Osteocyte (in vitro differentiated cells): ENCODE data around the gene CT47C1. TPM values are rescaled to one million over a fixed set of nuclear protein-coding genes. Genes with fewer than 3 reads are reported as not detected.
A peak's percentile ranks its signal among the peaks of the same experiment; 100 is the strongest.

ENCODE experiments used
- DNase-seq: peaks from one replicate; pipeline ENCODE4 v3.0.0; 2021; ENCODE audit warnings: mixed read lengths; ENCODE audit not compliant: unreplicated experiment; ENCODE audit errors: extremely low spot score
- H3K27ac Mint-ChIP-seq: one replicate; pipeline ENCODE4 v1.8.0; 2021; ENCODE audit warnings: mild to moderate bottlenecking, mixed read lengths; ENCODE audit not compliant: unreplicated experiment
- H3K27me3 Mint-ChIP-seq: one replicate; pipeline ENCODE4 v1.8.0; 2021; ENCODE audit warnings: mixed read lengths; ENCODE audit not compliant: unreplicated experiment
- H3K36me3 Mint-ChIP-seq: one replicate; pipeline ENCODE4 v1.8.0; 2021; ENCODE audit warnings: mixed read lengths; ENCODE audit not compliant: unreplicated experiment
- H3K4me1 Mint-ChIP-seq: one replicate; pipeline ENCODE4 v1.8.0; 2021; ENCODE audit warnings: mixed read lengths; ENCODE audit not compliant: unreplicated experiment
- H3K4me3 Mint-ChIP-seq: one replicate; pipeline ENCODE4 v1.8.0; 2021; ENCODE audit warnings: mild to moderate bottlenecking, moderate library complexity, mixed read lengths; ENCODE audit not compliant: unreplicated experiment
- H3K9me3 Mint-ChIP-seq: one replicate; pipeline ENCODE4 v1.8.0; 2021; ENCODE audit warnings: mixed read lengths; ENCODE audit not compliant: unreplicated experiment
- total RNA-seq: library from RNA; stranded (reverse); gene quantifications from 2 replicates; pipeline ENCODE4 v1.2.1, GENCODE V29; 2021
- TF ChIP-seq, protein P1 (sequence below): fragments of 200-600 bp; sonication (generic); IDR thresholded peaks from 2 replicates; pipeline ENCODE4 v1.5.0; 2021; ENCODE audit warnings: antibody characterized with exemption, mild to moderate bottlenecking, moderate library complexity

CT47C1 gene
- total RNA-seq, 1 donor from 2014 or later: not detected

DNA sequence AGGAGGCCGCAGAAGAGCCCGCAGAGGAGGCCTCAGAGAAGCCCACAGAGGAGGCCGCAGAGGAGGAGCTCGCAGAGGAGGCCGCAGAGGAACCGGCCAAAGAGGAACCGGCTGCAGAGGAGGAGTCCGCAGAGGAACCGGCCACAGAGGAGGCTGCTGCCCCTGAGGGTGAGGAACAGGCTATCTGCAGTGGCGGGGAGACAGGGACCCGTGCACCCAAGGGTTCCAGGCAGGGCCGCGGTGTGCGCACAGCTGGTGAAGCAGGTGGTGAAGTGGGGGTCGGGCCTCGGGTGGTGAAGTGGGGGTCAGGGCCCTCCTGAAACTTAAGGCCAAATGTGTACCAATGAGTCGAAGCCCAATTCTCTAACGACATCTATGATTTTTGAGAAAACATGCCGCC lies 1.1 kb downstream of the CT47C1 start:
- Mint-ChIP-seq H3K4me3 (no peak overlapping the region), H3K27me3 (no peaks in the 10 kb centered on the region), H3K27ac (no peak overlapping the region), H3K4me1 (no peaks in the 10 kb centered on the region), H3K9me3 (peaks cover 6% of the 10 kb centered on the region), H3K36me3 (no peaks in the 10 kb centered on the region)
- peak; percentile 79 for DNase-seq
- TF ChIP-seq, protein P1, sequence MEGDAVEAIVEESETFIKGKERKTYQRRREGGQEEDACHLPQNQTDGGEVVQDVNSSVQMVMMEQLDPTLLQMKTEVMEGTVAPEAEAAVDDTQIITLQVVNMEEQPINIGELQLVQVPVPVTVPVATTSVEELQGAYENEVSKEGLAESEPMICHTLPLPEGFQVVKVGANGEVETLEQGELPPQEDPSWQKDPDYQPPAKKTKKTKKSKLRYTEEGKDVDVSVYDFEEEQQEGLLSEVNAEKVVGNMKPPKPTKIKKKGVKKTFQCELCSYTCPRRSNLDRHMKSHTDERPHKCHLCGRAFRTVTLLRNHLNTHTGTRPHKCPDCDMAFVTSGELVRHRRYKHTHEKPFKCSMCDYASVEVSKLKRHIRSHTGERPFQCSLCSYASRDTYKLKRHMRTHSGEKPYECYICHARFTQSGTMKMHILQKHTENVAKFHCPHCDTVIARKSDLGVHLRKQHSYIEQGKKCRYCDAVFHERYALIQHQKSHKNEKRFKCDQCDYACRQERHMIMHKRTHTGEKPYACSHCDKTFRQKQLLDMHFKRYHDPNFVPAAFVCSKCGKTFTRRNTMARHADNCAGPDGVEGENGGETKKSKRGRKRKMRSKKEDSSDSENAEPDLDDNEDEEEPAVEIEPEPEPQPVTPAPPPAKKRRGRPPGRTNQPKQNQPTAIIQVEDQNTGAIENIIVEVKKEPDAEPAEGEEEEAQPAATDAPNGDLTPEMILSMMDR: no peak

DNA sequence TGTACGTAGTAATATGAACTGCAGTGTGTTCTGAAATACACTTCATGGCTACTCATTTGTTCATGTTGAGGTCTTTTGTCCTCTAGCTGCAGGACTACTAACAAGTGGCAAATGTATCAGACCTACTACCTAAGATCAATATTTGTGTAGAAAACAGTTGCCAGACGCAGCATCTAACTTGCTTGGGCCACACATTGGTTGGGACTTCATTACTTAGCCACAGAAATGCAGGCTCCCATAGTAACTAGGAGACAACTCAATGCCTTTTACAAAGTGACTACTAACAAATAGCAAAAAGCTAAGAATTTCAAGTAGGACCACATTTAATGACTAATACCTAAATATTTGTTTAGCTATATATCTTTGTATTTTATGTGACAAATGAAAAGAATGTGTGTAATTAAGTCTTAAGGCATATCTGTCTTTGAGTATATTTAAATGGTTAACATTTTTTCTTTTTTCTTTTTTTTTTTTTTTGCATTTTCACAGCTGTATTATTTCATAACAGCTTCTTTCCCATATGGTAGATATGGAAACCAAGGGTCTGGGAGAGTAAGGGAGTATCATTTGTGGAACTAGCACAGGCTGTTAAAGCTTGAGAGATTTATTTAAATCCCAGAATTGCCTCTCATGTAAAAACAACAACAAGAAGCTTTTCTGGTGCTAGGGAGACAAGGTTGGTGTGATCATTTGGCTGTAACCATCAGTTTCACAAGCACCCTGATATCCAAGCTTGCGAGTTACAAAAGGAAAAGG lies 2.7 kb downstream of the CT47C1 start:
- DNase-seq: no peak
- H3K9me3 Mint-ChIP-seq: peaks cover 9% of the 10 kb centered on the region
- H3K27ac Mint-ChIP-seq: no peak overlapping the region
- H3K4me1 Mint-ChIP-seq: no peaks in the 10 kb centered on the region
- H3K27me3 Mint-ChIP-seq: peaks cover 2% of the 10 kb centered on the region
- TF ChIP-seq, protein P1: no peak
- H3K4me3 Mint-ChIP-seq: no peak overlapping the region
- H3K36me3 Mint-ChIP-seq: no peaks in the 10 kb centered on the region

- Mint-ChIP-seq H3K27me3 (peaks cover 5% of the 10 kb centered on the region), H3K4me1 (no peaks in the 10 kb centered on the region), H3K9me3 (peaks cover 3% of the 10 kb centered on the region), H3K27ac (no peak overlapping the region), H3K36me3 (no peaks in the 10 kb centered on the region), H3K4me3 (no peak overlapping the region)
- no peak for DNase-seq
- TF ChIP-seq, protein P1: no peak
Observed at GRCh38 chrX:119082278-119082677, 9.5 kb downstream of the CT47C1 start.

DNA sequence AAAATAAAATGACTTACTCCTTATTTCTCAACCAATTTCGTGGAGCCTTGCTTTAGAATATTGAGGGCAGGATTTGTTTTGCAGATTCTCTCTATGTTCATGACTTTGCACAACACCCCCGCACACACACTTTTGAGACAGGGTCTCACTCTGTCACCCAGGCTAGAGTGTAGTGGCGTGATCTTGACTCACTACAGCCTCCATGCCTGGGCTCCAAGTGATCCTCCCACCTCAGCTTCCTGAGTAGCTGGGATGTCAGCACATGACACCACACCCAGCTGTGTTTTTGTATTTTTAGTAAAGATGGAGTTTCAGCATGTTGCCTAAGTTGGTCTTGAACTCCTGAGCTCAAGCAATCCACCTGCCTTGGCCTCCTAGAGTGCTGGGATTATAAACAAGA lies 12.0 kb downstream of the CT47C1 start:
- Mint-ChIP-seq H3K4me1 (no peaks in the 10 kb centered on the region), H3K4me3 (no peak overlapping the region), H3K9me3 (peaks cover under 1% of the 10 kb centered on the region), H3K36me3 (no peaks in the 10 kb centered on the region), H3K27ac (no peak overlapping the region), H3K27me3 (peaks cover 3% of the 10 kb centered on the region)
- DNase-seq: no peak
- TF ChIP-seq, protein P1: no peak

- peaks cover 3% of the 10 kb centered on the region for H3K27me3 Mint-ChIP-seq
- no peak for DNase-seq
- no peaks in the 10 kb centered on the region for H3K4me1 Mint-ChIP-seq
- TF ChIP-seq, protein P1: no peak
- no peaks in the 10 kb centered on the region for H3K36me3 Mint-ChIP-seq
- no peaks in the 10 kb centered on the region for H3K9me3 Mint-ChIP-seq
- no peak overlapping the region for H3K4me3 Mint-ChIP-seq
- no peak overlapping the region for H3K27ac Mint-ChIP-seq
Observed at GRCh38 chrX:119087121-119087520, 14.3 kb downstream of the CT47C1 start.
